Measurements from ENCODE around the gene CYB5A.
"Not testable (repeated sequence)": the region's sequence is repeated elsewhere in the genome, so short reads cannot be mapped to it uniquely, and the experiment has no call there.

Gene CYB5A

DNA sequence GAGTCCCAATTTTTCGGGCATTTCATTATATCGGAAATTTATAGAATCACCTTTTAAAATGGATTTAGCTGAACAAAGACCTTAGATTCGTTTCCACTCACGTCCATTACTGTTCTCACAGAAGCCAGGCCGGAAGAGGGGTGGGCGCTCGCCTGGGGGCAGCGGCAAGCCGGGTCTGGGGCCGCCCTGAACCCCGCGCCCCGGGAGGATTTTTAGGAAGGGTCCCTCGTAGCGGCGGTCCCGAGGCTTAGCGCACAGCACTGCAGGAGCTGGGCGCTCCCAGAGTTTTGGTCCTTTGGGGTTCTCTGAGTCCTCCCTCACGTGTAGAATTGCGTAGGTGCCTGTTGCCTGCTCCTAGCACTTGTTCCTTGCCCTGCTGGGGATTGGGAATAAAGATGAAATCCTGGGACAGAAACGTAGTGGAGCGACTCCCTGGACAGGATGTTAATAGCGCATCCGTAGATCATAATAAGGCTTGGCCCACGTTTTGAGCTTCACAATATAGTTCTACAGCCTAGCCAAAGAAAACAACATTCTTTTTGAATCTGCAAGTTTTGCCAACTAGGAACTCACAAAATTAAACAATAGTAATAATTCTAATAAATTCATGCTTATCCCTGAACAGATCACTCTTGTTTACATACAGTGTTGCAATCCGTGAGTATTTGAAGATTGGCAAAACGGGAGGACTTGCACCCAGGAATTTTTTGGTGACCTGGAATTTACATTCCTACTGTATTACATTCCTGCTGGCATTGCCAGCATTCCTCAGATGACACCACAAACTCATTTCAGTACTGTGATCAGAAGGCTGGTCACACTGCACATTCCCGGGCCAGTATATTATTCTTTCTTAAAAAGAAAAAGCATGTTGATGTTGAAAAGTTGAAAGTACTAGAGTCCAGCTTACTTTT is 24.8 kb upstream of the CYB5A start:
- peaks cover 3% of the 10 kb centered on the region for H3K4me1 ChIP-seq (ENCODE audit: control insufficient read depth, low read depth, low read length)

DNA sequence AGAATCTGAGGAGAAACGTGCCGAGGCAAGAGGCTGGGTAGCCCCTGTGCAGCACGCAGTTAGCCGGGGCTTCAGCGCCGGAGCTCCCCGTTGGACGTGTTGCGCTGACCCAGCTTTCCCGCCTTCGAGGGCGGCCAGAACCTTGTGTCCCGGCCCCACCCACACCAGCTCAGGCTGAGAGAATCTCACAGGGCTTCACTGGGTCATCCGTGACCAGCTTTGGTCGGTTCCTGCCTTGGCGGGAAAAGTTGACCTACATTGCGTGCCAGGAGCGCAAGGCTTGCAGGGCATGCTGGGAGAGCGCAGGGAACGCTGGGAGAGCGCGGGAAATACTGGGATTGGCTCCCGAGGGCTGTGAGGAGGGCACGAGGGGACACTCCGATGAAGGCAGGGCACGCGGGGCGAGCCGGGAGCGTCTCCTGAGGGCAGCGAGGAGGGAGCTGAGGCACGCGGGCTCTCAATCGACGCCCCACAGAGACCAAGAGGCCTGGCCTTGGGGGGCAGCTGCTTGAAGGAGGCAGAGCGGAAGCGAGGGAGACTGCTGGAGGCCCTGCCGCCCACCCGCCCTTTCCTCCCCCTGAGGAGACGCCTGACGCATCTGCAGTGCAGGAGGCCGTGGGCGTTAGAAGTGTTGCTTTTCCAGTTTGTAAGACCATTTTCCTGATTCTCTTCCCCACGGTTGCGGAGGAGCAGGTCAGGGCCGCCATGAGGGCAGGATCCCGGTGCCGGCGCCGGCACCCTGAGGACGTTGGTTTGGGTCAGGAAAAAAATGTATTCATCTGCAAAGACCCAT is 23.9 kb upstream of the CYB5A start, which contains the start of gene C18orf63:
C18orf63 (plus strand) TSS at position 376 of the 793 bp plus-strand sequence. CDS start 2,027 bp downstream, outside the sequence.
- no peak within 1 kb of the TSS for H3K4me3 ChIP-seq (ENCODE audit: low read length)
- no peaks in the 10 kb centered on the region for H3K27me3 ChIP-seq (ENCODE audit: control insufficient read depth, insufficient read depth, low read length)
- H3K36me3 ChIP-seq (ENCODE audit: control insufficient read depth, low read depth, low read length): no peaks in the 10 kb centered on the region
- no peak within 1 kb of the TSS for H3K27ac ChIP-seq (ENCODE audit: low read length)
- H3K4me1 ChIP-seq (ENCODE audit: control insufficient read depth, low read depth, low read length): peaks cover 3% of the 10 kb centered on the region
- no peaks in the 10 kb centered on the region for H3K9me3 ChIP-seq (ENCODE audit: control insufficient read depth, low read depth, low read length)
- H3K9ac ChIP-seq (ENCODE audit: low read length): no peak within 1 kb of the TSS

More for the DNA sequence above, 24.8 kb upstream of the CYB5A start:
- no peak overlapping the region for H3K27ac ChIP-seq (ENCODE audit: low read length)
- H3K9me3 ChIP-seq (ENCODE audit: control insufficient read depth, low read depth, low read length): no peaks in the 10 kb centered on the region
- no peak overlapping the region for H3K4me3 ChIP-seq (ENCODE audit: low read length)
- no peak overlapping the region for H3K9ac ChIP-seq (ENCODE audit: low read length)
- no peaks in the 10 kb centered on the region for H3K36me3 ChIP-seq (ENCODE audit: control insufficient read depth, low read depth, low read length)
- no peaks in the 10 kb centered on the region for H3K27me3 ChIP-seq (ENCODE audit: control insufficient read depth, insufficient read depth, low read length)

DNA sequence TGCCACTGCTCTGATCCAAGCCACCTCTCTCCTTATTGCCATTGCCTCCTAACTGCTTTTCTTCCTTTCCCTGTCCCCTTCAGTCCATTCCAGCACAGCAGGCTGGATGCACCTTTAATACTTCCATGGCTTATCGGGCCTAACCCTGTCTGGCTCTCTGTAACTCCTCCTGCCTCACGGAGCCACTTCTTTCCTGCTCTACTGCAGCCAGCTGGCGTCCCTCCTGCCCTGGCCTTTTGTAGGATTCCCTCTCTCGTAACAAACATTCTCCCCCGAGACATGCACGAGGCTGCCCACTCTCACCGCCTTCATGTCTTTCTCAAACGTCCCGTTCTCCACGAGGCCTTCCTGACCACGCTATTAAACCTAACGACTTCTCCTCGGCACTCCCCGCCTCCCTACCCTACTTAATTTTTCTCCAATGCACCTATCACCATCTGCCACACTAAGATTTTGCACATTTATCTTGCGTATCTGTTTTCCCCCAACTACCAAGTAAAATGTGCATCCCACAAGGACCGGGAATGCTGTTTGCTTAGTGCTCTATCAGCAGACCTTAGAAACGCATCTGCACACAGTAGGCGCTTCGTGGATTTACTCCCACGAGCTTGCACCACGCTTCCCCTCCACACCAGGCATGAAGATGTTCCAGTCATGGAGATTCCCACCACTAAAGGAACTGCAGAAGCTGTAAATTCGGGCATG is 23.1 kb upstream of the CYB5A start:
- H3K4me3 ChIP-seq (ENCODE audit: low read length): no peak overlapping the region
- peaks cover 3% of the 10 kb centered on the region for H3K4me1 ChIP-seq (ENCODE audit: control insufficient read depth, low read depth, low read length)
- H3K9me3 ChIP-seq (ENCODE audit: control insufficient read depth, low read depth, low read length): no peaks in the 10 kb centered on the region
- no peaks in the 10 kb centered on the region for H3K36me3 ChIP-seq (ENCODE audit: control insufficient read depth, low read depth, low read length)
- H3K9ac ChIP-seq (ENCODE audit: low read length): no peak overlapping the region
- no peak overlapping the region for H3K27ac ChIP-seq (ENCODE audit: low read length)
- H3K27me3 ChIP-seq (ENCODE audit: control insufficient read depth, insufficient read depth, low read length): no peaks in the 10 kb centered on the region

DNA sequence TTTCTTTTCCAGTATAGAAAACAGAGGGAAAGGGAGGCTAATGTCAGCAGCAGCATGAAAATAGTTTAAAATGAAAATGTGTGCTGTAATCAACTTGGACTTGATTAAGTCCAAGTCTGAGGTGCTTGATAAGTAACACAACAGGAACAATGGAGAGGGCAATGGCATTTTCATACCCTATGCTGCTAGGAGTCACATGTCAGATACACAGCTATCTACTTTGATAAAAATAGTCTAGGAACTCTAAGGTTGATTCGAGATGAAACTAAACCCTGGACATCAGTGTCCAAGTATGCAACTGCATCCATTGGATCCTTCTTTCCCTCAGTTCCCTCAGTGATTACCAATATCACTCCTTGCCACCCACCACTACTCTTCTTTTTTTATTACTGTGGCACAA is 19.2 kb upstream of the CYB5A start:
- H3K27ac ChIP-seq (ENCODE audit: low read length): no peak overlapping the region
- no peaks in the 10 kb centered on the region for H3K27me3 ChIP-seq (ENCODE audit: control insufficient read depth, insufficient read depth, low read length)
- H3K4me3 ChIP-seq (ENCODE audit: low read length): no peak overlapping the region
- H3K9ac ChIP-seq (ENCODE audit: low read length): no peak overlapping the region
- H3K36me3 ChIP-seq (ENCODE audit: control insufficient read depth, low read depth, low read length): no peaks in the 10 kb centered on the region
- no peaks in the 10 kb centered on the region for H3K4me1 ChIP-seq (ENCODE audit: control insufficient read depth, low read depth, low read length)
- no peaks in the 10 kb centered on the region for H3K9me3 ChIP-seq (ENCODE audit: control insufficient read depth, low read depth, low read length)

DNA sequence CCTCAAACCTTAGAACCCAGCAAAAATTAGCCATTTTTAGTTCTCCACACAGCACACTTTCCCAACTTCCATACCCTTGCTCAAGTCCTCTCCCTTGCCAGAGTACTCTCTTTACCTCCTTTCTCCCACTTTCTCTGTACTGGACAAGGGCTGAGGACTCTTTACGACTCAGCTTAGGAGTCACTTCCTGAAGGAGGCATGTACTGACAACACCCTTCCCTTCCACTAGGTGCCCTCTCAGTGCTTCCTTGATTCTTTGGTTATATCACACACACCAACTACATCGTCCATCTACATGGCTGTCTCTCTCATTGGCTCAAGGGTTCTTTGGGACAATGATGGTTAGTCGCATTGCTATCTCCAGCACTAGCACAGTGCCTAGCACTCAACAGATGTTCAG is 18.6 kb upstream of the CYB5A start:
- Histone ChIP-seq H3K9me3 (ENCODE audit: control insufficient read depth, low read depth, low read length) (no peaks in the 10 kb centered on the region), H3K36me3 (ENCODE audit: control insufficient read depth, low read depth, low read length) (no peaks in the 10 kb centered on the region), H3K4me3 (ENCODE audit: low read length) (no peak overlapping the region), H3K9ac (ENCODE audit: low read length) (no peak overlapping the region), H3K27ac (ENCODE audit: low read length) (no peak overlapping the region), H3K27me3 (ENCODE audit: control insufficient read depth, insufficient read depth, low read length) (no peaks in the 10 kb centered on the region), H3K4me1 (ENCODE audit: control insufficient read depth, low read depth, low read length) (no peaks in the 10 kb centered on the region)

DNA sequence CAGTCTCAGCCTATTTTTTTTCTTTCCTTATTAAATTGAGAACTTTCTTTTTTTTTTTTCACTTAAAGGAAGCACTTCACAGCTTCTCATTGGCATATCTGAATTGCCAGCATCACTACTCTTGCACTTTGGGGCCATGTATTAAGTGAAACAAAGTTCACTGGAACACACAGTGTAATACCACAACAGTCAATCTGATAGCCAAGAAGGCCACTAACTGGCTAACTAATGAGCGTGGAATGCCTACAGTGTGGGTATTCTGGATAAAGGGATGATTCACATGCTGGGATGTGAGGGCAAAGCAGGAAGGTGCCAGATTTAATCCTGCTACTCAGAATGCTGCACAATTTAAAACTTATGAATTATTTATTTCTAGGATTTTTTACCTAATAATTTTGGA is 12.2 kb upstream of the CYB5A start:
- no peaks in the 10 kb centered on the region for H3K4me1 ChIP-seq (ENCODE audit: control insufficient read depth, low read depth, low read length)
- no peak overlapping the region for H3K4me3 ChIP-seq (ENCODE audit: low read length)

DNA sequence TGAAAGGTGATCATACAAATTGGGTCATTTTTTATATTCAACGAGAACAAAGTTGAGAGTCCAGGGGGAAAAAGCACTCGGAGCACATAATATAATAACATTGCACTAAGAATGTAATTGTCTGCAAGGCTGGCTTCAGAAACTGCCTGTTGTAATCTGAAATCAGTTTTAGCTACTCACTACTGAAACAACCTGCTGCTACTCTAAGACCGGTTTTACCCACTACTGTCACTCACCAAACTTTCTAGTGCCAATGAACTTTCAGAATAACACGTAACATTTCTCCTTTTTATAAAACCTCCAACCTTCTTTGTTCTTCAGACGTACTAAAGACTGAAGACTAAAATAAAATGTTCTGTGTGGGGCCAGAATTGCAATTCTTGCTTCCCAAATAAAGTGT is 11.5 kb upstream of the CYB5A start:
- Histone ChIP-seq H3K27me3 (ENCODE audit: control insufficient read depth, insufficient read depth, low read length) (no peaks in the 10 kb centered on the region), H3K27ac (ENCODE audit: low read length) (no peak overlapping the region), H3K4me1 (ENCODE audit: control insufficient read depth, low read depth, low read length) (no peaks in the 10 kb centered on the region), H3K4me3 (ENCODE audit: low read length) (no peak overlapping the region), H3K9ac (ENCODE audit: low read length) (no peak overlapping the region), H3K36me3 (ENCODE audit: control insufficient read depth, low read depth, low read length) (no peaks in the 10 kb centered on the region), H3K9me3 (ENCODE audit: control insufficient read depth, low read depth, low read length) (peaks cover 4% of the 10 kb centered on the region)

More for the DNA sequence above, 12.2 kb upstream of the CYB5A start:
- Histone ChIP-seq H3K36me3 (ENCODE audit: control insufficient read depth, low read depth, low read length) (no peaks in the 10 kb centered on the region), H3K9ac (ENCODE audit: low read length) (no peak overlapping the region), H3K27ac (ENCODE audit: low read length) (no peak overlapping the region), H3K27me3 (ENCODE audit: control insufficient read depth, insufficient read depth, low read length) (no peaks in the 10 kb centered on the region), H3K9me3 (ENCODE audit: control insufficient read depth, low read depth, low read length) (no peaks in the 10 kb centered on the region)

DNA sequence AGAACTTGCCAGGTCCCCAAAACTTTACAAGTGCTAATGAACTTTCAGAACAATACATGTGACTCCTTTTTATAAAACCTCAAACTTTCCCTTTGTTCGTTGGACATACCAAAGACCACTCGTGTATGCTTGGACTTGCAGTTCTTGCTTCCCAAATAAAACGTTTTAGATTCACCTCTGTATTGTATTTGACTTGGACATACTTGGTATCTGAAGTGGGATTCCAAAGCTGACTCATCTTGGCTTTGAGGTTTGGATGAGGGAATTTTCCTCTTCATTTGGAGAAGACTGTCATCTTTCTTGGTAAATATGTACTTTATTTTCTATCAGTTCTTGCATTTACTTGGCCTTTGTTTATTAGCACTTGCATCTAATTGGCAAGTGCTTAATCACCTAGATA is 8.0 kb upstream of the CYB5A start:
- no peak overlapping the region for H3K4me3 ChIP-seq (ENCODE audit: low read length)
- H3K9me3 ChIP-seq (ENCODE audit: control insufficient read depth, low read depth, low read length): peaks cover 4% of the 10 kb centered on the region
- H3K4me1 ChIP-seq (ENCODE audit: control insufficient read depth, low read depth, low read length): no peaks in the 10 kb centered on the region
- H3K9ac ChIP-seq (ENCODE audit: low read length): no peak overlapping the region
- H3K36me3 ChIP-seq (ENCODE audit: control insufficient read depth, low read depth, low read length): no peaks in the 10 kb centered on the region
- H3K27me3 ChIP-seq (ENCODE audit: control insufficient read depth, insufficient read depth, low read length): no peaks in the 10 kb centered on the region
- no peak overlapping the region for H3K27ac ChIP-seq (ENCODE audit: low read length)

DNA sequence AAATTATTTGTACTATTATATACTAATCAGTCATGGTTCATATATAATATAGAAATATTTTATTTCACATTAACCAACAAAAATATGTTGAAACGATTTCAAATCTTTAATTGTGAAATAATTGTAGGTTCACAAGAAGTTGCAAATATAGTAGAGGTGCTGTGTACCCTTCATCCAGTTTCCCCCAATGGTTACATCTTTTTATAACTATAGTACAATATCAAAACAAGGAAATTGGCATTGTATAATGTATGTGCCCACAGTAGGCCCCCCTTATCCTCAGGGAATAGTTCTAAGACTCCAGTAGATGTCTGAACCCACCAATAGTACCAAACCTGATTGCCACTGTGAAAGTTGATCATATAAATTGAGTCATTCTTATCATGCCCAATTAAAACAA is 7.4 kb upstream of the CYB5A start:
- H3K4me3 ChIP-seq (ENCODE audit: low read length): no peak overlapping the region
- no peak overlapping the region for H3K9ac ChIP-seq (ENCODE audit: low read length)

DNA sequence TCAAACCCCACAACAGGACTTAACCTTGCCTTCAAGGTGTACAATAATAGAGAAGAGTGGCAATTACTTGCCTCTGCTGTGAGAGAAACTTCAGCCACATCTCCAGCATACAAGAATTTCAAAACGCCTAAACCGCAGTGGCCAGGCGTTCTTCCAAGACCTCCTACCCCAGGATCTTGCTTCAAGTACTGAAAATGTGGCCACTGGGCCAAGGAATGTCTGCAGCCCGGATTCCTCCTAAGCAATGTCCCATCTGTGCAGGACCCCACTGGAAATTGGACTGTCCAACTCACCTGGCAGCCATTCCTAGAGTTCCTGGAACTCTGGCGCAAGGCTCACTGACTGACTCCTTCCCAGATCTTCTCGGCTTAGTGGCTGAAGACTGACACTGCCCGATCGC is 2.8 kb upstream of the CYB5A start:
- no peaks in the 10 kb centered on the region for H3K27me3 ChIP-seq (ENCODE audit: control insufficient read depth, insufficient read depth, low read length)
- H3K27ac ChIP-seq (ENCODE audit: low read length): no peak overlapping the region
- no peaks in the 10 kb centered on the region for H3K36me3 ChIP-seq (ENCODE audit: control insufficient read depth, low read depth, low read length)
- H3K4me3 ChIP-seq (ENCODE audit: low read length): no peak overlapping the region
- peaks cover 7% of the 10 kb centered on the region for H3K9me3 ChIP-seq (ENCODE audit: control insufficient read depth, low read depth, low read length)
- H3K4me1 ChIP-seq (ENCODE audit: control insufficient read depth, low read depth, low read length): peaks cover 6% of the 10 kb centered on the region
- no peak overlapping the region for H3K9ac ChIP-seq (ENCODE audit: low read length)

More for the DNA sequence above, 7.4 kb upstream of the CYB5A start:
- no peaks in the 10 kb centered on the region for H3K36me3 ChIP-seq (ENCODE audit: control insufficient read depth, low read depth, low read length)
- H3K4me1 ChIP-seq (ENCODE audit: control insufficient read depth, low read depth, low read length): no peaks in the 10 kb centered on the region
- no peak overlapping the region for H3K27ac ChIP-seq (ENCODE audit: low read length)
- peaks cover 4% of the 10 kb centered on the region for H3K9me3 ChIP-seq (ENCODE audit: control insufficient read depth, low read depth, low read length)
- no peaks in the 10 kb centered on the region for H3K27me3 ChIP-seq (ENCODE audit: control insufficient read depth, insufficient read depth, low read length)

DNA sequence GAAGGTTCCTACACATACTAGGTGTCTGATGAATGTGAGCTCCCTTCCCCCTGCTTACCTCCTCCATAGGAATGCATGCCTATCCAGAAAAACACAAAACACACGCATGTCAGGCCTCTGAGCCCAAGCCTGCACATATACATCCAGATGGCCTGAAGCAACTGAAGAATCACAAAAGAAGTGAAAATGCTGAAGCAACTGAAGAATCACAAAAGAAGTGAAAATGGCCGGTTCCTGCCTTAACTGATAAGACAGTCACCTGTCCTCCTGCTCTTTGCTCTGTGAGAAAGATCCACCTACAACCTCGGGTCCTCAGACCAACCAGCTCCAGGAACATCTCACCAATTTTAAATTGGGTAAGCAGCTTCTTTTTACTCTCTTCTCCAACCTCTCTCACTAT is 1.2 kb upstream of the CYB5A start:
- not testable (repeated sequence) for H3K36me3 ChIP-seq (ENCODE audit: control insufficient read depth, low read depth, low read length); H3K9ac ChIP-seq (ENCODE audit: low read length); H3K27me3 ChIP-seq (ENCODE audit: control insufficient read depth, insufficient read depth, low read length)

More for the DNA sequence above, 1.2 kb upstream of the CYB5A start:
- not testable (repeated sequence) for H3K9me3 ChIP-seq (ENCODE audit: control insufficient read depth, low read depth, low read length); H3K27ac ChIP-seq (ENCODE audit: low read length)
- Histone ChIP-seq H3K4me3 (ENCODE audit: low read length) (peak overlapping the region; percentile 93), H3K4me1 (ENCODE audit: control insufficient read depth, low read depth, low read length) (peaks cover 15% of the 10 kb centered on the region)

Measured in iPS-18a (cell line).